HCT116 (cell line): Measurements from ENCODE around the gene SRCIN1. TPM values are rescaled to one million over a fixed set of nuclear protein-coding genes. Genes with fewer than 3 reads are reported as not detected.

ENCODE experiments used
- ATAC-seq: fragments of 200-7000 bp; cut with Tn5 transposase; 2 replicates; pipeline ENCODE4 v1.9.1; 2020; ENCODE audit warnings: mild to moderate bottlenecking, moderate library complexity
- BruUV-seq: library from RNA; stranded (reverse); fragments of 400-500 nt; replicated peaks from 2 replicates; lab custom pipeline; 2021; lab: Mats Ljungman, UMichigan
- CTCF ChIA-PET: fragments of 300-600 bp; sonication (Branson Sonifier 250); formaldehyde crosslinking; loops from one replicate; lab custom pipeline; 2021; ENCODE audit warnings: antibody characterized with exemption; lab: Charles Lee
- POLR2A ChIA-PET: fragments of 300-600, 350-600 bp; sonication (Branson Sonifier 250); formaldehyde crosslinking; loops from one replicate; lab custom pipeline; 2021; ENCODE audit warnings: antibody characterized with exemption; lab: Charles Lee
- RAD21 ChIA-PET, 2 experiments: fragments of 300-600 bp; sonication (Branson Sonifier 250); formaldehyde crosslinking; loops; one replicate each; lab custom pipeline; 2023; ENCODE audit warnings: low total read pairs in 2 of 2; ENCODE audit not compliant: uncharacterized antibody in 2 of 2, unreplicated experiment in 2 of 2, low non-redundant PET in 1 of 2; lab: Charles Lee
- DNase-seq: peaks from one replicate; pipeline ENCODE4 v3.0.0-alpha.2; 2010; ENCODE audit warnings: low read depth, low spot score
- H2AFZ ChIP-seq: fragments of 200-600 bp; shearing (Covaris generic), sonication (generic); 2 replicates; pipeline ENCODE4 v1.6.1; 2017; ENCODE audit warnings: low read depth, mixed run types, mixed read lengths, antibody characterized with exemption, low read length; ENCODE audit not compliant: poor library complexity, severe bottlenecking
- H3K27ac ChIP-seq: 2 replicates; pipeline ENCODE4 v1.5.1; 2012; ENCODE audit warnings: low read depth, low read length
- H3K27me3 ChIP-seq: fragments of 200-600 bp; sonication (generic); 2 replicates; pipeline ENCODE4 v1.6.1; 2016; ENCODE audit warnings: mixed run types, low read length, mixed read lengths; ENCODE audit not compliant: insufficient read depth
- H3K36me3 ChIP-seq, 2 experiments: fragments of 200-500 bp in 1 of 2; fragments of 200-600 bp in 1 of 2; sonication (Bioruptor generic) in 1 of 2; sonication (generic) in 1 of 2; 2 replicates each; pipeline versions ENCODE4 v1.5.1 to v1.6.1; 2014 to 2016; ENCODE audit warnings: low read length in 2 of 2, inconsistent platforms in 1 of 2, mixed read lengths in 1 of 2, mixed run types in 1 of 2; ENCODE audit not compliant: insufficient read depth in 2 of 2, control insufficient read depth in 1 of 2
- H3K4me1 ChIP-seq, 2 experiments: fragments of 200-600 bp in 1 of 2; sonication (generic) in 1 of 2; 2 replicates each; pipeline versions ENCODE4 v1.5.1 to v1.6.1; 2012 to 2017; ENCODE audit warnings: low read length in 2 of 2, inconsistent platforms in 1 of 2, mild to moderate bottlenecking in 1 of 2, mixed read lengths in 1 of 2, mixed run types in 1 of 2, moderate library complexity in 1 of 2; ENCODE audit not compliant: insufficient read depth in 2 of 2, control insufficient read depth in 1 of 2
- H3K4me2 ChIP-seq: fragments of 200-600 bp; sonication (generic); 2 replicates; pipeline ENCODE4 v1.6.1; 2017; ENCODE audit warnings: mixed run types, low read length, mixed read lengths
- H3K4me3 ChIP-seq, 2 experiments: fragments of 200-600 bp in 1 of 2; sonication (generic) in 1 of 2; replicated peaks in 1 of 2; 2 replicates each; pipeline ENCODE4 v1.5.1; 2011 to 2016; ENCODE audit warnings: low read length in 2 of 2, control low read depth in 1 of 2, low read depth in 1 of 2, mild to moderate bottlenecking in 1 of 2, mixed read lengths in 1 of 2, mixed run types in 1 of 2
- H3K79me2 ChIP-seq: fragments of 200-600 bp; sonication (generic); 2 replicates; pipeline ENCODE4 v1.6.1; 2017; ENCODE audit warnings: mild to moderate bottlenecking, mixed run types, low read length, moderate library complexity, mixed read lengths; ENCODE audit not compliant: insufficient read depth
- H3K9ac ChIP-seq: fragments of 200-600 bp; sonication (generic); 2 replicates; pipeline ENCODE4 v1.6.1; 2016; ENCODE audit warnings: low read length, mixed read lengths
- H3K9me2 ChIP-seq: fragments of 200-600 bp; sonication (generic), shearing (Covaris generic); 2 replicates; pipeline ENCODE4 v1.6.1; 2017; ENCODE audit warnings: mixed run types, mild to moderate bottlenecking, moderate library complexity; ENCODE audit not compliant: insufficient read depth
- H3K9me3 ChIP-seq, 2 experiments: fragments of 200-500 bp in 1 of 2; fragments of 200-600 bp in 1 of 2; sonication (Bioruptor generic) in 1 of 2; sonication (generic) in 1 of 2; 2 replicates each; pipeline ENCODE4 v1.6.1; 2014 to 2017; ENCODE audit warnings: low read length in 2 of 2, mixed read lengths in 2 of 2, inconsistent platforms in 1 of 2, low read depth in 1 of 2, mild to moderate bottlenecking in 1 of 2, mixed run types in 1 of 2, moderate library complexity in 1 of 2; ENCODE audit not compliant: control insufficient read depth in 1 of 2, insufficient read depth in 1 of 2
- H4K20me1 ChIP-seq: fragments of 200-600 bp; sonication (generic), shearing (Covaris generic); 2 replicates; pipeline ENCODE4 v1.6.1; 2017; ENCODE audit warnings: mixed run types, mild to moderate bottlenecking, moderate library complexity; ENCODE audit not compliant: insufficient read depth
- ATF3 ChIP-seq: IDR thresholded peaks from 2 replicates; pipeline ENCODE4 v1.6.1; 2012
- CBX3 ChIP-seq: IDR thresholded peaks from 2 replicates; pipeline ENCODE4 v1.6.1; 2012; ENCODE audit warnings: low read depth
- CEBPB ChIP-seq: IDR thresholded peaks from 2 replicates; pipeline ENCODE4 v1.6.1; 2012; ENCODE audit warnings: low read depth
- CTCF ChIP-seq, 3 experiments: fragments of 200-600 bp in 1 of 3; sonication (generic) in 1 of 3; IDR thresholded peaks in 2 of 3; conservative IDR thresholded peaks in 1 of 3; 2 replicates each; pipeline ENCODE4 v1.5.1; 2012 to 2017; ENCODE audit warnings: low read depth in 2 of 3, low read length in 2 of 3, antibody characterized with exemption in 1 of 3, borderline replicate concordance in 1 of 3, control low read depth in 1 of 3, mild to moderate bottlenecking in 1 of 3, mixed read lengths in 1 of 3, mixed run types in 1 of 3, moderate library complexity in 1 of 3; ENCODE audit not compliant: insufficient read depth in 1 of 3
- EGR1 ChIP-seq: IDR thresholded peaks from 2 replicates; pipeline ENCODE4 v1.6.1; 2012; ENCODE audit warnings: low read depth
- ELF1 ChIP-seq: IDR thresholded peaks from 2 replicates; pipeline ENCODE4 v1.6.1; 2012; ENCODE audit warnings: low read depth, borderline replicate concordance
- EZH2 ChIP-seq: fragments of 200-600 bp; sonication (generic); IDR thresholded peaks from 2 replicates; pipeline ENCODE4 v1.6.1; 2017; ENCODE audit warnings: antibody characterized with exemption, mixed run types
- EZH2phosphoT487 ChIP-seq: fragments of 200-600 bp; IDR thresholded peaks from 2 replicates; pipeline ENCODE4 v1.6.1; 2018; ENCODE audit warnings: antibody characterized with exemption, borderline replicate concordance
- FOSL1 ChIP-seq: IDR thresholded peaks from 2 replicates; pipeline ENCODE4 v1.6.1; 2012; ENCODE audit warnings: low read depth
- JUND ChIP-seq: IDR thresholded peaks from 2 replicates; pipeline ENCODE4 v1.6.1; 2012
- MAX ChIP-seq: IDR thresholded peaks from 2 replicates; pipeline ENCODE4 v1.6.1; 2012
- POLR2AphosphoS5 ChIP-seq: IDR thresholded peaks from 2 replicates; pipeline ENCODE4 v1.6.1; 2011; ENCODE audit warnings: mild to moderate bottlenecking, low read depth, low read length, moderate library complexity
- RAD21 ChIP-seq: IDR thresholded peaks from 2 replicates; pipeline ENCODE4 v1.6.1; 2012; ENCODE audit warnings: low read depth, mild to moderate bottlenecking
- REST ChIP-seq: IDR thresholded peaks from 2 replicates; pipeline ENCODE4 v1.6.1; 2012; ENCODE audit warnings: low read depth
- SIN3A ChIP-seq: IDR thresholded peaks from 2 replicates; pipeline ENCODE4 v1.6.1; 2012; ENCODE audit warnings: low read depth
- SP1 ChIP-seq: IDR thresholded peaks from 2 replicates; pipeline ENCODE4 v1.6.1; 2012; ENCODE audit warnings: low read depth
- SRF ChIP-seq: IDR thresholded peaks from 2 replicates; pipeline ENCODE4 v1.6.1; 2012; ENCODE audit warnings: low read depth
- TCF7L2 ChIP-seq: IDR thresholded peaks from 2 replicates; pipeline ENCODE4 v1.7.0; 2011; ENCODE audit warnings: borderline replicate concordance, inconsistent platforms; ENCODE audit not compliant: insufficient read depth, insufficient read length; ENCODE audit errors: extremely low read depth
- YY1 ChIP-seq: IDR thresholded peaks from 2 replicates; pipeline ENCODE4 v1.6.1; 2011; ENCODE audit warnings: low read length, low read depth, moderate library complexity, mild to moderate bottlenecking; ENCODE audit not compliant: insufficient replicate concordance; ENCODE audit errors: extremely low read depth
- ZBTB33 ChIP-seq: IDR thresholded peaks from 2 replicates; pipeline ENCODE4 v1.6.1; 2011; ENCODE audit warnings: mild to moderate bottlenecking, low read length, moderate library complexity; ENCODE audit not compliant: insufficient replicate concordance; ENCODE audit errors: extremely low read depth
- ZNF274 ChIP-seq: fragments of 200-500 bp; sonication (Bioruptor generic); IDR thresholded peaks from 2 replicates; pipeline ENCODE4 v1.6.1; 2014; ENCODE audit warnings: mild to moderate bottlenecking, low read depth, low read length, inconsistent platforms
- intact Hi-C: fragments of 100-400 bp; cut with micrococcal nuclease; formaldehyde crosslinking; loops from 2 replicates; pipeline ENCODE4 v1.10.0; 2022
- total RNA-seq: library from RNA; stranded (reverse); gene quantifications from one replicate; pipeline ENCODE4 v1.2.1, GENCODE V29; 2021; ENCODE audit not compliant: unreplicated experiment

SRCIN1 gene
- total RNA-seq, 1 experiment from 2014 or later = 10.5 TPM

- ChIA-PET CTCF (interaction anchor here (0.8 to 1.0 kb wide), 5 partner anchors 10 to 40 kb away, joined by 3 to 4 read pairs (median 4); no protein-coding TSS in a partner anchor), POLR2A (no interaction called here), RAD21 (interaction anchor here in 1 of 2 experiments (0.7 kb wide), 1 partner anchor 279 kb away, joined by 3 read pairs; no protein-coding TSS in a partner anchor)
- H3K27ac ChIP-seq = no peak overlapping the region
- peaks cover 13 to 22% of the 10 kb centered on the region in 2 experiments; a peak in 3 of 4 replicates for H3K4me1 ChIP-seq
- H3K79me2 ChIP-seq = no peaks in the 10 kb centered on the region
- ATAC-seq = peak; percentile 94
- no peak overlapping the region for H2AFZ ChIP-seq
- DNase-seq = peak; percentile 87
- intact Hi-C loops = no loop called here
- no peak overlapping the region for H3K9ac ChIP-seq
- BruUV-seq = no TSS peak
- H3K27me3 ChIP-seq = no peaks in the 10 kb centered on the region; the same call in 1 of the 2 replicates
- no peak overlapping the region for H3K4me2 ChIP-seq
- H3K36me3 ChIP-seq = no peaks in the 10 kb centered on the region
- no peaks in the 10 kb centered on the region for H3K9me2 ChIP-seq
- no peaks in the 10 kb centered on the region for H3K9me3 ChIP-seq
- no peaks in the 10 kb centered on the region for H4K20me1 ChIP-seq
- H3K4me3 ChIP-seq = no peak overlapping the region
- no peak for TF ChIP-seq SIN3A
- TF ChIP-seq ATF3 = no peak
- no peak for TF ChIP-seq FOSL1
- TF ChIP-seq ZBTB33 = no peak
- no peak for TF ChIP-seq EGR1
- TF ChIP-seq EZH2 = no peak
- peak; percentile 41 for TF ChIP-seq TCF7L2
- no peak for TF ChIP-seq EZH2phosphoT487
- no peak for TF ChIP-seq RAD21
- no peak; the same call in 1 of the 2 replicates for TF ChIP-seq JUND
- no peak for TF ChIP-seq CEBPB
- no peak for TF ChIP-seq REST
- TF ChIP-seq ZNF274 = no peak
- no peak; the same call in 1 of the 2 replicates for TF ChIP-seq MAX
- TF ChIP-seq SP1 = peak; percentile 99
- TF ChIP-seq SRF = no peak
- no peak for TF ChIP-seq ELF1
- peak; percentile 79 for TF ChIP-seq YY1
- peak; percentile 70; the same call in 1 of the 2 replicates for TF ChIP-seq CBX3
- no peak for TF ChIP-seq CTCF (IDR thresholded peaks at IDR 0.05 in 2 of 3, conservative IDR thresholded peaks at IDR 0.05 in 1 of 3; ENCODE audit: borderline replicate concordance in 1 of 3, insufficient read depth in 1 of 3, low read depth in 2 of 3, low read length in 2 of 3)
- no peak for TF ChIP-seq POLR2AphosphoS5
Measured at GRCh38 chr17:38598536-38598935, 7.2 kb downstream of the SRCIN1 start.
